ENCODE results near the gene OGDH. TPM values are rescaled to one million over a fixed set of nuclear protein-coding genes. Genes with fewer than 3 reads are reported as not detected.
"Not testable (repeated sequence)": the region's sequence is repeated elsewhere in the genome, so short reads cannot be mapped to it uniquely, and the experiment has no call there.

Gene OGDH
- total and polyA plus RNA-seq, 2 of the 4 experiments (the other 2 are of a cell fraction): 47.4 to 56.5 TPM

DNA sequence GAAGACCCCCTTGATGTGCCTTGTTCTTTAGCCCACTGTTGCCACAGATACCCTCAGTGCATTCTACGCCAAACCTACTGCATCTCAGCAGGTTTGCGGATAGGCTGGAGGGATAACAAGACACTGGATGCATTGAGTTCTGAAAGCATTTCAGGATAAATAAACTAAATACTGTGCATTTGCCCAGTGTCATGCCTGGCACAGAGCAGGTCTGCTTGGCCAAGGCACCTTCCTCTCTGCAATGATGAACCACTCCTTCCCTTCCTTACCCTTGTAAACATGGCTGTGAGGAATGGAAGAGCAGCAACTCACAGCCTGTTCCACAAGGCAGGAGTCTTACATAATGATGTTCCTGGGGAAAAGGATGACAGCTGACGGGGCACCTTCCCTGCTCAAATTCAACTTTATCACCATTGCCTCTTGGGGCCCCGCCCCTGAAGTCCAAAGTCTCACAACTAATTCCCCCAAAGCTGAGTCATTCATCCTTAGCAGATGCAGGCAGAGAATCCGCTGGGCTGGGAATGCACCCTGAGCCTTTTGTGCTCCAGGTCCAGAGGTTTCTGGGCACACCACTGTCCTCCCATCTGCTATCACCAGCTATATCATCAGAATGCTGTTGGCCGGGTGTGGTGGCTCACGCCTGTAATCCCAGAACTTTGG lies 44.3 kb upstream of the OGDH start:
- intact Hi-C loops (cut with micrococcal nuclease): no loop called here
- Histone ChIP-seq H2AK5ac (ENCODE audit: low read depth, low read length) (peak overlapping the region; percentile 43; the same call in 1 of the 2 replicates), H4K20me1 (ENCODE audit: insufficient read depth, low read length) (peaks cover 20% of the 10 kb centered on the region), H2AFZ (replicated peaks; ENCODE audit: low read length, poor library complexity) (peak overlapping the region; percentile 33), H3K18ac (ENCODE audit: low read depth, low read length) (no peak overlapping the region), H3K23ac (ENCODE audit: low read depth, low read length) (no peak overlapping the region), H3K27ac (ENCODE audit: insufficient read depth, low read length) (no peak overlapping the region), H4K8ac (ENCODE audit: low read depth in 2 of 2, low read length in 2 of 2) (no peak overlapping the region), H3K56ac (ENCODE audit: extremely low read depth, insufficient read depth, low read length) (no peak overlapping the region), H3K9me3 (ENCODE audit: control insufficient read depth, insufficient read depth, low read length) (no peaks in the 10 kb centered on the region), H3K27me3 (ENCODE audit: control insufficient read depth, insufficient read depth, low read length) (no peaks in the 10 kb centered on the region), H3K4ac (ENCODE audit: low read depth, low read length) (no peak overlapping the region), H2AK9ac (replicated peaks; ENCODE audit: low read depth, low read length, poor library complexity) (peak overlapping the region; percentile 68), H4K5ac (ENCODE audit: low read depth, low read length) (no peak overlapping the region), H3K14ac (replicated peaks; ENCODE audit: low read depth, low read length) (no peak overlapping the region), H2BK20ac (ENCODE audit: low read depth, low read length) (no peak overlapping the region), H3K4me3 (ENCODE audit: insufficient read depth, low read depth, low read length) (no peak overlapping the region), H3K4me1 (ENCODE audit: control insufficient read depth, insufficient read depth, low read length) (peaks cover 2% of the 10 kb centered on the region; the same call in 1 of the 2 replicates), H3K9me1 (ENCODE audit: insufficient read depth, low read length) (peaks cover 6% of the 10 kb centered on the region; the same call in 1 of the 2 replicates), H3K9ac (ENCODE audit: low read depth, low read length) (no peak overlapping the region), H4K91ac (ENCODE audit: insufficient read depth, low read depth, low read length) (no peak overlapping the region), H2BK5ac (ENCODE audit: low read depth, low read length, poor library complexity, severe bottlenecking) (no peak overlapping the region), H2BK15ac (ENCODE audit: low read depth, low read length) (no peak overlapping the region), H2BK120ac (ENCODE audit: low read depth, low read length) (no peak overlapping the region), H3K36me3 (ENCODE audit: control insufficient read depth, insufficient read depth, low read length) (peaks cover 26% of the 10 kb centered on the region), H3K4me2 (ENCODE audit: low read depth, low read length) (no peak overlapping the region), H3K79me1 (ENCODE audit: low read depth in 1 of 2, low read length in 2 of 2) (peaks cover 0 to 18% of the 10 kb centered on the region in 2 experiments; a peak in 2 of 4 replicates)
- POLR2A ChIA-PET (ENCODE audit: unreplicated experiment): no interaction called here
- TF ChIP-seq SMC3 (IDR thresholded peaks at IDR 0.05; ENCODE audit: low read depth, low read length) (no peak), RFX5 (IDR thresholded peaks at IDR 0.05; ENCODE audit: low read depth, low read length) (no peak), CEBPB (IDR thresholded peaks at IDR 0.05; ENCODE audit: low read depth, low read length) (no peak)
- DNase-seq: peak; percentile 54
- in situ Hi-C loops (cut with MboI; ENCODE audit: low sequenced_read_pairs): loop anchor here (10.0 kb wide), 1 partner anchor 317 kb away; no protein-coding TSS in a partner anchor
- dilution Hi-C loops (cut with HindIII; ENCODE audit: low sequenced_read_pairs, unreplicated experiment): no loop called here
- no TSS peak for BruUV-seq (replicated peaks)
- CTCF ChIA-PET: no interaction called here
- ATAC-seq (ENCODE audit: low read depth): peak; percentile 44
- 82% methylated on average over 2 of the region's 7 CpGs; no CpG with 5 or more reads in 1 of the 2 experiments for WGBS, 2 experiments (ENCODE audit: extremely low coverage in 2 of 2, insufficient read length in 1 of 2)

DNA sequence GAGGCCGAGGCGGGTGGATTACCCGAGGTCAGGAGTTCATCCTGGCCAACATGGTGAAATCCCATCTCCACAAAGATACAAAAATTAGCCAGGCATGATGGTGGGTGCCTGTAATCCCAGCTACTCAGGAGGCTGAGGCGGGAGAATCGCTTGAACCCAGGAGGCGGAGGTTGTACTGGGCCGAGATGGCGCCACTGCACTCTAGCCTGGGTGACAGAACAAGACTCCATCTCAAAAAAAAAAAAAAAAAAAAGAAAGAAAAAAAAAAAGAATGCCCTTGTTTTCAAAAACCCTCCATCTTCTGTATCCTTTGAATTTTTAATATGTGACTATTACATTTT lies 43.8 kb upstream of the OGDH start:
- H3K9ac ChIP-seq (ENCODE audit: low read depth, low read length); H3K9me3 ChIP-seq (ENCODE audit: control insufficient read depth, insufficient read depth, low read length); H2AK5ac ChIP-seq (ENCODE audit: low read depth, low read length); H2BK120ac ChIP-seq (ENCODE audit: low read depth, low read length); H3K56ac ChIP-seq (ENCODE audit: extremely low read depth, insufficient read depth, low read length); H4K5ac ChIP-seq (ENCODE audit: low read depth, low read length); H4K91ac ChIP-seq (ENCODE audit: insufficient read depth, low read depth, low read length); H3K4me3 ChIP-seq (ENCODE audit: insufficient read depth, low read depth, low read length); H2BK15ac ChIP-seq (ENCODE audit: low read depth, low read length); H3K4me1 ChIP-seq (ENCODE audit: control insufficient read depth, insufficient read depth, low read length); dilution Hi-C loops (cut with HindIII; ENCODE audit: low sequenced_read_pairs, unreplicated experiment); H3K27ac ChIP-seq (ENCODE audit: insufficient read depth, low read length); POLR2A ChIA-PET (ENCODE audit: unreplicated experiment); H3K23ac ChIP-seq (ENCODE audit: low read depth, low read length); CTCF ChIA-PET; H3K18ac ChIP-seq (ENCODE audit: low read depth, low read length); H2BK5ac ChIP-seq (ENCODE audit: low read depth, low read length, poor library complexity, severe bottlenecking); ATAC-seq (ENCODE audit: low read depth); DNase-seq; H3K27me3 ChIP-seq (ENCODE audit: control insufficient read depth, insufficient read depth, low read length); H3K4me2 ChIP-seq (ENCODE audit: low read depth, low read length); H3K4ac ChIP-seq (ENCODE audit: low read depth, low read length); BruUV-seq (replicated peaks); intact Hi-C loops (cut with micrococcal nuclease); H4K8ac ChIP-seq (ENCODE audit: low read depth in 2 of 2, low read length in 2 of 2); H2BK20ac ChIP-seq (ENCODE audit: low read depth, low read length); H2AFZ ChIP-seq (replicated peaks; ENCODE audit: low read length, poor library complexity); H3K14ac ChIP-seq (replicated peaks; ENCODE audit: low read depth, low read length); H3K9me1 ChIP-seq (ENCODE audit: insufficient read depth, low read length): not testable (repeated sequence)
- H3K79me1 ChIP-seq (ENCODE audit: low read depth in 1 of 2, low read length in 2 of 2): peaks cover 0 to 18% of the 10 kb centered on the region in 2 experiments; a peak in 2 of 4 replicates
- WGBS, 2 experiments (ENCODE audit: extremely low coverage in 2 of 2, insufficient read length in 1 of 2): no CpG with 5 or more reads among the region's 8 CpGs
- H2AK9ac ChIP-seq (replicated peaks; ENCODE audit: low read depth, low read length, poor library complexity): peak overlapping the region; percentile 68
- H3K36me3 ChIP-seq (ENCODE audit: control insufficient read depth, insufficient read depth, low read length): peaks cover 31% of the 10 kb centered on the region
- peaks cover 20% of the 10 kb centered on the region for H4K20me1 ChIP-seq (ENCODE audit: insufficient read depth, low read length)
- in situ Hi-C loops (cut with MboI; ENCODE audit: low sequenced_read_pairs): loop anchor here (10.0 kb wide), 1 partner anchor 318 kb away; no protein-coding TSS in a partner anchor

All from IMR-90 (cell line).